ENCODE results near the gene CCDC177.

CCDC177 gene

DNA sequence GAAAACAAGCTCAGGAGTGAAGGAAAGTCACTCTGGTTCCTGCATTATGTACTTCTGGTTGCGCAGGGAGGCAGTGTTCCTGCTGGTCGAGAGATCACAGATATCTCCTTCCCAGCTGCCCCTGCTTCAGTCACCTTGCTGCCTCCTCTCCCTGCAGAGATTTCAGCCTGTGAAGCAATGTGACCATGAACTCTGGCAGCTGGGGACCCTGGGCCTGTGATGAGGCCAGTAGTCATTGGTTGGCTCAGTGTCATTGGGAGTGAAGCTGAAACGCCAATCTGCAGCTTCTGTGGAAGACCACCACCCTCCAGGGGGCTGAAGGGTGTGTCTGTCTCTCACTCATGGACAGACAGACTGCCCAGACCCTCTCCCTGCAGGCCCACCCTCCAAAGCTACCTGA is 45.1 kb downstream of the CCDC177 start:
- DNase-seq (ENCODE audit: low read depth in 2 of 2), result no peak

DNA sequence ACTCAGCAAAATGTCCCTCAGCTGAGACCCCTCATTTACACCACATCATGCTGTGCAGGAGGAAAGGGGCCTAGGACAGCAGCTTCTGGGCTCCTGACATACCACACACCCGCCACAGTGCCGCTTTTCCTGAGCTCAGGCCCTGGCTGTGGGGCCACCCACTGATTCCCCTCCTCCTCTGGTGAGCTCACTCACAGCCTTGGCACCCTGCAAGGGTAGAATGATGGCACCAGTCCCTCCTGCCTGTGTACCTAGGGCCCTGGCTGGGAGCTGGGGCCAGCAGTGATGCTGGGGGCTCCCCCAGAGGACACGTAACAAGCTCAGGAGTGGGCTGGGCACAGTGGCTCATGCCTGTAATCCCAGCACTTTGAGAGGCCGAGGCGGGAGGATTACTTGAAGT is 45.7 kb downstream of the CCDC177 start:
- no peak for DNase-seq (ENCODE audit: low read depth in 2 of 2)

- DNase-seq (ENCODE audit: low read depth in 2 of 2), result no peak
Measured at GRCh38 chr14:69528143-69528542, 46.5 kb downstream of the CCDC177 start.

- no peak for DNase-seq (ENCODE audit: low read depth in 2 of 2)
Measured at GRCh38 chr14:69527635-69528034, 47.0 kb downstream of the CCDC177 start.

GRCh38 chr14:69525896-69526295 is 48.8 kb downstream of the CCDC177 start:
- no peak for DNase-seq (ENCODE audit: low read depth in 2 of 2)

- DNase-seq (ENCODE audit: low read depth in 2 of 2), result no peak
Measured at GRCh38 chr14:69522026-69522425, 52.6 kb downstream of the CCDC177 start.
